Muscle of leg (tissue), 11 donors: Measurements from ENCODE around the gene GRM5. TPM values are rescaled to one million over a fixed set of nuclear protein-coding genes. Genes with fewer than 3 reads are reported as not detected.
A peak's percentile ranks its signal among the peaks of the same experiment; 100 is the strongest.
"Not testable (repeated sequence)": the region's sequence is repeated elsewhere in the genome, so short reads cannot be mapped to it uniquely, and the experiment has no call there.

ENCODE experiments used
- DNase-seq: peaks from one replicate; pipeline ENCODE4 v3.0.0; 2013
- H3K27ac ChIP-seq: one replicate; pipeline ENCODE4 v1.5.1; 2013; ENCODE audit warnings: mild to moderate bottlenecking, low read length, control low read depth
- H3K27me3 ChIP-seq: one replicate; pipeline ENCODE4 v1.6.1; 2013; ENCODE audit warnings: low read length; ENCODE audit not compliant: control insufficient read depth, insufficient read depth
- H3K36me3 ChIP-seq: one replicate; pipeline ENCODE4 v1.6.1; 2013; ENCODE audit warnings: low read length; ENCODE audit not compliant: control insufficient read depth, insufficient read depth
- H3K4me1 ChIP-seq: one replicate; pipeline ENCODE4 v1.6.1; 2013; ENCODE audit warnings: low read length; ENCODE audit not compliant: control insufficient read depth, insufficient read depth
- H3K4me3 ChIP-seq: one replicate; pipeline ENCODE4 v1.5.1; 2013; ENCODE audit warnings: low read length, control low read depth
- H3K9me3 ChIP-seq: replicated peaks from 2 replicates; pipeline ENCODE4 v1.6.1; 2013; ENCODE audit warnings: low read depth, low read length; ENCODE audit not compliant: control insufficient read depth
- WGBS: methylation state at CpG from one replicate; pipeline ENCODE4 v1.1.5; 2013; ENCODE audit warnings: missing lambda C conversion rate; ENCODE audit not compliant: insufficient coverage; 5-methylcytosine and 5-hydroxymethylcytosine counted together
- polyA plus RNA-seq, 8 donors: library from polyadenylated mRNA; unstranded; fragments of 120-200 nt; gene quantifications; one replicate each; pipeline versions ENCODE4 v1.2.1 to v1.2.3, GENCODE V29; 2013; ENCODE audit warnings: inconsistent platforms in 1 of 8, low replicate concordance in 1 of 8; ENCODE audit not compliant: insufficient read length in 8 of 8, insufficient read depth in 1 of 8
- total RNA-seq: library from RNA; stranded (reverse); fragments of 120-200 nt; gene quantifications from one replicate; pipeline ENCODE4 v1.2.4, GENCODE V29; 2013

GRM5 gene
- total and polyA plus RNA-seq, 9 donors: 0.02 to 0.04 (median 0.03) TPM; not detected in 6

- WGBS: no CpG with 5 or more reads among the region's 2 CpGs
- Histone ChIP-seq H3K4me3 (no peak overlapping the region), H3K4me1 (peaks cover 2% of the 10 kb centered on the region), H3K27ac (no peak overlapping the region), H3K9me3 (no peaks in the 10 kb centered on the region), H3K27me3 (no peaks in the 10 kb centered on the region), H3K36me3 (no peaks in the 10 kb centered on the region)
- DNase-seq: no peak
These were observed 530.5 kb downstream of the GRM5 start for GRCh38 chr11:88535266-88535665.

DNA sequence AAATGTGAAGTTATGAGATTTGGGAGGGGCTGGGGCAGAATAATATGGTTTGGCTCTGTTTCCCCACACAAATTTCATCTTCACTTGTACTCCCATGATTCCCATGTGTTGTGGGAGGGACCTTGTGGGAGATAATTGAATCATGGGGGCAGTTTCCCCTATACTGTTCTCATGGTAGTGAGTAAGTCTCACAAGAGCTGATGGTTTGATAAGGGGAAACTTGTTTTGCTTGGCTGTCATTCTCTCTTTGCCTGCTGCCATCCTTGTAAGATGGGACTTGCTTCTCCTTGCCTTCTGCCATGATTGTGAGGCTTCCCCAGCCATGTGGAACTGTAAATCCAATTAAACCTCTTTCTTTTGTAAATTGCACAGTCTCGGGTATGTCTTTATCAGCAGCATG, 531.1 kb downstream of the GRM5 start:
- not testable (repeated sequence) for H3K4me1 ChIP-seq, H3K9me3 ChIP-seq, H3K27ac ChIP-seq, H3K27me3 ChIP-seq, H3K4me3 ChIP-seq, DNase-seq, H3K36me3 ChIP-seq
- WGBS: no CpG with 5 or more reads among the region's 1 CpG

- H3K4me3 ChIP-seq: no peak overlapping the region
- 80% methylated on average over 2 of the region's 5 CpGs for WGBS
These were observed 531.6 kb downstream of the GRM5 start for GRCh38 chr11:88534185-88534584.

GRCh38 chr11:88533001-88533400, 532.8 kb downstream of the GRM5 start:
- Histone ChIP-seq H3K27ac (no peak overlapping the region), H3K27me3 (no peaks in the 10 kb centered on the region), H3K4me1 (peaks cover 2% of the 10 kb centered on the region), H3K36me3 (no peaks in the 10 kb centered on the region), H3K4me3 (no peak overlapping the region), H3K9me3 (no peaks in the 10 kb centered on the region)
- DNase-seq: no peak
- no CpG with 5 or more reads among the region's 1 CpG for WGBS

More at GRCh38 chr11:88534185-88534584, 531.6 kb downstream of the GRM5 start:
- Histone ChIP-seq H3K36me3 (no peaks in the 10 kb centered on the region), H3K27ac (no peak overlapping the region), H3K9me3 (no peaks in the 10 kb centered on the region), H3K4me1 (peaks cover 2% of the 10 kb centered on the region), H3K27me3 (no peaks in the 10 kb centered on the region)
- DNase-seq: no peak

DNA sequence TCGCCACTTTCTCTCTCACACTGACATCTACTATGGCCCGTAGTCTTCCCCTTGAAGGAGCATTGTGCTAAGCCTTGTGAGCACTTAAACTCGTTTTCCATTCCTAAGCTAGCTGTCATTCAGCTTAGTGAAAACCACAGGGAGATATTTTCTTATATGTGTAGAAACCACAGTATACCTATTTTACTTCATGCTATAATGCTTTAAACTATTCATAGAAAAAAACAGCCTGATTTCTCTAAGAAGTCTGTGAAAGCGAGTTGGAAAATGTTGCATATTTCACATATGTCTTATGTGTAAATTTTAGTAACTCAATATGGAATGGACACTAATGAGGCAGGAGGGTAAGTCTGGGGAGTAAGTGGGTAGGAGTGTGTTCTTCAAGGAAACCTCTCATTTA, 534.0 kb downstream of the GRM5 start:
- DNase-seq: no peak
- no peak overlapping the region for H3K4me3 ChIP-seq
- no peak overlapping the region for H3K27ac ChIP-seq
- WGBS: no CpG with 5 or more reads among the region's 4 CpGs
- H3K27me3 ChIP-seq: no peaks in the 10 kb centered on the region
- H3K36me3 ChIP-seq: no peaks in the 10 kb centered on the region
- peaks cover 2% of the 10 kb centered on the region for H3K4me1 ChIP-seq
- H3K9me3 ChIP-seq: no peaks in the 10 kb centered on the region

DNA sequence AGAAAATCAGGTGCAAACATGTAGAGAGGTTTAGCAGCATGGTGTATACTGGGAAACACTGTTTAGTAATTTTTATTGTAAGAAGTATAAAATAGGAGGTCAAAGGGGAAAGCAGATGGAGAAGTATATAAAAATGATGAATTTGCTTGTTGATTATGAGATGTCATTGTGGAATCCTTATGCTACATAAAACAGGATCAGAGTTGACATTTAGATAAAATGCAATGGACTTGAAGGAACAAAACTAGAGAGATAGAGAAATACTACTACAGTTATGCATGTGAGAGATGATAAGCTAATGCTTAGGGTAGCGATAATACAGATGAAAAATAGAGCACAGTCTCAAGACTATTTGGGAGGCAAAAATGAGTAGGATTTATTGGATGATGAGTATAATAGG, 536.4 kb downstream of the GRM5 start:
- H3K36me3 ChIP-seq: no peaks in the 10 kb centered on the region
- H3K4me1 ChIP-seq: no peaks in the 10 kb centered on the region
- WGBS: 100% methylated on average over 1 of the region's 1 CpG
- no peaks in the 10 kb centered on the region for H3K9me3 ChIP-seq
- H3K27me3 ChIP-seq: no peaks in the 10 kb centered on the region
- H3K4me3 ChIP-seq: no peak overlapping the region
- DNase-seq: no peak
- no peak overlapping the region for H3K27ac ChIP-seq

DNA sequence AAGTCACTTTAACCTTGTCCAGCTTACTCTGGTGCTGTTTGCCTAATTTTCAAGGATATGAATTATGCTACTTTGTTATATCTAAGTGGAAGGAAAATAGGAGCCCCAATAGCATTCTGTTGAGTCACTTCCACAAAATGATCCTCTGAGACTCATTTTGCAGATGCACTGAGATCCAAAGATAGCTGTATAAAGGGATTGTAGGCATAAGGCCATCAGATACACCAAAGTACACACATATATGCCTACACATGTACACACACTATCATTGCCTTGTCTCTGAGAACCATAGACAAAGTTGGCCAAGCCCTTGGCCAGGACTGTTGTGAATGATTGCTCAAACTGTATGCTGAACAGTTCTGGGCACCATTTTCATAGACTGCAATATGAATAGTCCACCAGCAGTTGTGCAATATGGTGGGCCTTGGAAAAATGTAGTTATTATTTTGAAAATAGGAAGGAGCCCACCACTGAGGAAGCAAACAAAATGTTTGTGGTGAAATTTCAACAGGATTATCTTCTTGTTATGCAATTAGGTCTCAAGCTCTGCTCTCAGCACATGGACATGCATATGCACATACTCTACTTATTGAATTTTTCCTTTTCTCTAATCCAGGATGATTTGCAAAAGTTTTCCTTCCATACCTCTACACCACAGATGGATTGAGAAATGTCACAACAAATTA, 542.3 kb downstream of the GRM5 start:
- Histone ChIP-seq H3K9me3 (no peaks in the 10 kb centered on the region), H3K4me3 (no peak overlapping the region)

GRCh38 chr11:88522624-88523385, 543.0 kb downstream of the GRM5 start:
- no peak overlapping the region for H3K4me3 ChIP-seq
- no peaks in the 10 kb centered on the region for H3K36me3 ChIP-seq
- DNase-seq: no peak
- H3K9me3 ChIP-seq: no peaks in the 10 kb centered on the region
- WGBS: no CpG with 5 or more reads among the region's 2 CpGs
- no peak overlapping the region for H3K27ac ChIP-seq
- H3K4me1 ChIP-seq: no peaks in the 10 kb centered on the region
- no peaks in the 10 kb centered on the region for H3K27me3 ChIP-seq

More for the DNA sequence above, 542.3 kb downstream of the GRM5 start:
- Histone ChIP-seq H3K27ac (no peak overlapping the region), H3K4me1 (no peaks in the 10 kb centered on the region), H3K27me3 (no peaks in the 10 kb centered on the region), H3K36me3 (no peaks in the 10 kb centered on the region)
- DNase-seq: no peak

DNA sequence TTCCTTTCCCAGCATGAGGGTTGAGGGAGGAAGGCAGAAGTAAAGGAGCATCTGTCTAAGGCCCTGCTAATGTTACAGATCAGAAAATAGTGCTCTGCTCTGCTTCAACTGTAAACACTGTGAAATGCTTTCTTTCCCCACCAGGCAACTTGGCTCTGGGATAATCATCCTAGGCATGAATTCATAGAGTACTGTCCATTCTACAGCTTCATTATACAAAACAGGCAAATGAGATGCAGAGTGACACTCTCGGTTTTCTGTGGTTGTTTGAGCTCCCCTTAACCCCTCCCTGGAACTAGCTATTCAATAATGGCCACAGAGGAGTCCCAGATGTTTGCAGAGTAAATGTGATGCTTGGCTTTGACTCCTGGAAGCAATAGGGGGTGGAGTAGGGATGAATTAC, 544.0 kb downstream of the GRM5 start:
- no peak overlapping the region for H3K27ac ChIP-seq
- no CpG with 5 or more reads among the region's 1 CpG for WGBS
- H3K27me3 ChIP-seq: no peaks in the 10 kb centered on the region
- no peak overlapping the region for H3K4me3 ChIP-seq
- no peaks in the 10 kb centered on the region for H3K36me3 ChIP-seq
- peak; percentile 32 for DNase-seq
- no peaks in the 10 kb centered on the region for H3K9me3 ChIP-seq
- H3K4me1 ChIP-seq: no peaks in the 10 kb centered on the region

- H3K27me3 ChIP-seq: no peaks in the 10 kb centered on the region
- no peaks in the 10 kb centered on the region for H3K4me1 ChIP-seq
- no peak for DNase-seq
- H3K27ac ChIP-seq: no peak overlapping the region
- H3K36me3 ChIP-seq: no peaks in the 10 kb centered on the region
- no peak overlapping the region for H3K4me3 ChIP-seq
- no peaks in the 10 kb centered on the region for H3K9me3 ChIP-seq
These were observed 544.4 kb downstream of the GRM5 start for GRCh38 chr11:88521399-88521798.
